GM21576 (cell line): ENCODE results near the gene DYRK4.
A peak's percentile ranks its signal among the peaks of the same experiment; 100 is the strongest.

Experiments used
- ATAC-seq: cut with Tn5 transposase; IDR thresholded peaks from one replicate; pipeline ENCODE4 v1.9.1; 2021; ENCODE audit warnings: mild to moderate bottlenecking, moderate library complexity; ENCODE audit not compliant: unreplicated experiment

Gene DYRK4

DNA sequence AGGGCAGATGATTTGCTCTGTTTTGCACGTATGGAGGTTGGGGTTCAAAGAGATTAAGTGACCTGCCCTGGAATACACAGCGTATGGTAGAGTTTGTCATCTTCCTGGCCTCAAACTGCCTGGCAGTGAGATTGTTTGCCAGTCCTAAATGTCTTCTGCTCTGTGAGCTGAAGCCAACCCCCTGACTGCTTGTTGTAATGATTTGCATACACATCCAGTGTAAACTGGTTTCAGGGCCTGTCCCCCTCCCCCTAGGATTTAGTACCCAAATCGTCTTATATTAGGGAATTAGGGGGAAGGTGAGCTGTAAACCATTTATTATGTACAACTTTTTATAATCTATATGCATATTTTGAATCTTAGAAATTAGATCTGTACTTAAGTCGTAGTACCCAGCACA is 48.5 kb downstream of the DYRK4 start:
- ATAC-seq: no peak

DNA sequence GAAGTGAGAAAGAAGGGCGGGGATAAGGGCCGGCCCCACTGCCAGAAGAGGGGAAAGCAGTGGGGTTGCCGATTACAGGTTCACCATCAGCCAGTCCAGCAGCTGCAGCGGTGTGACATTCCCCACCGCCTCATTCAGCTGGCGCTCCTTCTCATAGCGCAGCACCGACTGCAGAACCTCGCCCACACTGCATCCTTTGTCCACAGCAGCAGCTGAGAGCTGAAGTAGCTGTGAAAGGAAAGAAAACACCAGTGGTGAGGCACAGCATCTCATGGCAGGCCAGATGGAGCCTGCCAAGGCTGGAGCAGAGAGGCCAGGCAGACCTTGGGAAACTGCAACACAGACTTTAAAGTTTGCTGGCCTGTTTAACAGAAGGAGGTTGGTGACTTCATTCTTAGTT is 53.7 kb downstream of the DYRK4 start:
- no peak for ATAC-seq

DNA sequence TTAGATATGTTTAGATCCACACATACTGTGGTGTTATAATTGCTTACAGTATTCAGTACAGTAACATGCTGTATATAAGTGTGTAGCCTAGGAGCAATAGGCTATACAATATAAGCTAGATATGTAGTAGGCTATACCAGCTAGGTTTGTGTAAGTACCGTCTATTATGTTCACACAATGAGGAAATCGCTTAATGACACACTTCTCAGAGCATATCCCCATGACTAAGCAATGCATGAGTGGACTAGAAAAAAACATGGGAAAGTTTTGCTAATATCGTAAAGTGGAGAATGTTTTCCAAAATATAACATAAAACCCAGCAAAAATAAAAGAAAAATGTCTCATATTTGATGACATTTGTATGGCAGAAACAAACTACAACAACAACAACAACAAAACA is 59.5 kb downstream of the DYRK4 start:
- ATAC-seq: no peak

DNA sequence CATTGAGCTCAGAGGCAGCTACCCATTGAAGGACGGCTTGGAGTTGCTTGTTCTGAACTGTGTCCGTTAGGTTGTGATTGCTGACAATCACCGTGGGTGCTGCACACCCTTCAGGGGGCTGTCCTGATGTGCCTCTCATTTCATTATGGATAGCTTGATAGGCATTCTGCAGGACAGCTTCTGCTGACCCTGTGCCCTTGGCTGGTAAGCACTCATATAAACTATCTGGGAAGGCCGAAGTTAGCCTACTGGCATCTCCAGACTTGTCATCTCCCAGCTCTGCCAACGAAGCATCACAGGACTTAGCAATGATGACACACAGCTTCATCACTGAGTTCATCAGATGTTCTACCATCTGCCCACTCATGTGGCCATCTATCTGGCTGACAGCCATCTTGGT is 64.5 kb downstream of the DYRK4 start:
- no peak for ATAC-seq

DNA sequence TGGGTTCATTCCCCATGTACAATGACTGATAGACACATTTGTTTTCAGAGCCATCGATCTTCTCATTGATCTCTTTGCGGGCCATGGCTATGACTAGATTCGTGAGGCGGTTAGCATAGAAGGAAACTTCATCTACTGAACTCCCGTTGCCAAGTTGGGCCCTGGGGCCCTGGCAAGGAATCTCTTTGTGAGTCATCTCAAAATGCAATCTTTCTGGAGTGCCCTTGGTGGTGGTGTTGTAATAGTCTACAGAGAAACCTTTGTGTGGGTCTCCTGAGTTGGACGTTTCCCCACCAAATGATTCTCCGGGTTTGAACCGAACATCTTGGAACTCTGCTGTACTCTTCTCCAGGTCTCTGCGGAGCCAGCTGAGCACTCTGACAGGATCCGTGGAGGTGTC is 66.4 kb downstream of the DYRK4 start:
- no peak for ATAC-seq

DNA sequence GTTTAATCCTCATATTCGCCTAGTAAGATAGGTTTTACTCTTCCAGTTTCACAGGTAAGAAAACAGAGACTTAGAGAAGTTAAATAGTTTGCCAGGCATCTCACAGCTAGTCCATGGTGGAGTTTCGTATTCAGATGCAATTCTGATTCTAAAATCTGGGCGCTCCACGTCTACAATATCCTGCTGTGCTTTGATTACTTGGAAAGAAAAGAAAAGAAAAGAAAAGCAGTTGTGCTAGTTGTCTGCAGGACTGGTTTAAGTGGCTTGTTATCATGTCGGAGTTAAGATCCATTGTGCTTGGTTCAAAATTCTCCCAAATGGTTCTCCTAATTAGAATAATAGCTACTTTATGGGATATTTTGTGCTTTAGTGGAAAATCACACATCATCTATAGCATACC is 68.3 kb downstream of the DYRK4 start:
- ATAC-seq: no peak

DNA sequence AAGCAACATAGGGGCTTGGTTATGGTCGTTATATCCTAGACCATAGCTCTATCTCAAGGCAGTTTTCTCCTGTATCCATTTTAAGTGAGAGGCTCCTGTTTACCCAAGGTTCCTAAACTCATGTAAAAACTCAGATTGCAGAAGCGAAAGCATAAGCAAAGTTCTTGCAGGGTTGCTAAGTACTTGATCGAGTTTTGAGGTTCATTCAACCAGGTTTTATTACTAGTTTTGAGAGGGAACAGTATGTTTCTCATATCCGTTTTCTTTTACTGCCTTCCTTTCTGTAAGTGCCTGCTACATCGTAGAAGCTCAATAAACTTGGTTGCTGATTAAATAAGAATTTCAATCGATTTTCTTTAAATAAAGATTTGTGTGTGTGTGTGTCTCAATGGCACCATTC is 81.7 kb downstream of the DYRK4 start:
- peak; percentile 62 for ATAC-seq

DNA sequence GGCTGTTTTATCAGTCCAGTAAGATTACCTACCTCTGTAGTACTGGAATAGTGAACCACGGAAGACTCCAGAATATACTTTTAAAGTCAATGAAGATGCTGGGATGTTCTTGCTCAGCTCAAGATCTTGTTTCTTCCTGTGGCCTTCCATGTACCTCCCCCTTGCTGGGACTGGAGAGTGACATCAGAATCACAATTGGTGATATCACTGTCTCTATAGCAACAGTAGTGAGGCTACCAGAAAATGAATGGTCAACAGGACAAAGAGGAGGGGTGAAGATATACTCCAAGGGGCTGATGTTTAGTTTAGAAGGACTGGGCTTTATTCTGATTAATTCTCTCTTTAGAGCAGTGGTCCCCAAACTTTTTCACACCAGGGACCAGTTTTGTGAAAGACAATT is 83.0 kb downstream of the DYRK4 start:
- no peak for ATAC-seq

DNA sequence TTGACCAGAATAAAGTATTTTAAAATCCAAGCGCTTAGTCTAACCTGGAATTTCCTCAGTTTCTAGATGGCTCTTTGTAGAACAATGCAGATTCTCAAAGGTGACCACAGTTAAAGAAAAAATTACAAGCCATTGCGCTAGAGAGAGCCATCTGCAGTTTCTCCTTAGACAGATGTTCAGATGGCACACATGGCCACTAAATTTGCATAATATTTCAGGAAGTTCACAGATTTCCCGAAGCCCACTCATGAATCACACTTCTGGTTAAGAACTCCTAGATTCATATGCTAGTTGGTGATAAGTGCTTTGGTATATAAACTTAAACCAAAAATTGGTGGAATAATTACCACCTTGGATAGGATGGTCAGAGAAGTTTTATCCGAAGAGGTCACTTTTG is 86.1 kb downstream of the DYRK4 start:
- ATAC-seq: peak; percentile 28

DNA sequence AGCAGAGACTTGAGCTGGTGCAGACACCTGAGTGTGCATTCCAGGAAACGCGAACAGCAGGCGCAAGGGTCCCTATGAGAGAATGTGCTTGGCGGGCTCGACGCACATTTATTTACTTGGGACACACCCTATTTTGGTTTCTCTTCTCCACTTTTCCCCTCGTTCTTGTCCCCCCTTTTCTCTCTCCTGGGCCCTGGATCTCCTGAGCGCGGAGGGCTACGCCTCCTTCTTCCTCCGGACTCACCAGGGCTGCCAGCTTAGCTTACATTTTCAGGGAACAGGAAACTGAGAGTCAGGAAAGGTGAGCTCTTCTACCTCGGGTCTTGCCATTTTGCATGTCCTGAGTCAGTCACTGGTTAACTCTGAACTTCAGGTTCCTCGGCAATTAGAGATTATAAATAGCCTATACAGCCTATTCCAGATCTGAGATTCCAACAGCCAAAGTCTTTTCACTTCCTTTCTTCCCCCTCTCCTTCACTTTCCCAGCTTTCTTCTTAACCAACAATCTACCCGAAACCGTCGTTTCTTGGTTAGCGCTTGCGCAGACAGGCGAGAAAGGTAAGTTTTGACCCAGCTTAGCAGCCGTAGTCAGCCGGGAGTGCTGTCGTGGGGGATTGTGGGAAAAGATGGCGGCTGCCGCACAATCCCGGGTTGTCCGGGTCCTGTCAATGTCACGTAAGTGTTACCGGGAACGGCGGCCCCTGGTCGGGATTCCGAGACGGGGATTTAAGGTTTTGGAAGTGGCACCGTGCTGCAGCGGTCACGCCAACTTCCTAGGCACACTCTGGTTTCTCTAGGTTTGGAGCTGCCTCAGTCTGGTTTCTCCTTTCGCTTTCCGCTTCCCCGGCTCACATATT is 86.7 kb downstream of the DYRK4 start, which contains the start of the genes AKAP3 and NDUFA9:
AKAP3 (minus strand) TSS at position 551 of the 857 bp plus-strand sequence. CDS start 10,855 bp downstream, outside the sequence.
NDUFA9 (plus strand) TSS at position 614 of the 857 bp plus-strand sequence; CDS start at position 627, 13 bp downstream.
- peak; percentile 82 for ATAC-seq

DNA sequence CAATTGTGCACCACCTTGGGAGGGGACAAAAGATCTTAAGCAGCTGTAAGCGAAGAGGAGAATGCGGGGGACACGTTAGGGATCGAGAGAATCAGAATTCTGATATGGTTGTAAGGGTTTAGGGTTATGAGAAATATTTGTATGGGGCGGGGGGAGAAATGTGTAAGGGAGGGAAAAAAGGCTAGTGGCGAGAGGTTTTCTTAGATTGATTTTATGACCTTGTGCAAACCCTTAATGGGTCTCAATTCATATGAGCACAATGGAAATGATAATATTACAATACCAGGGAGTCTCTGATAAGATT is 87.3 kb downstream of the DYRK4 start:
- ATAC-seq: no peak

DNA sequence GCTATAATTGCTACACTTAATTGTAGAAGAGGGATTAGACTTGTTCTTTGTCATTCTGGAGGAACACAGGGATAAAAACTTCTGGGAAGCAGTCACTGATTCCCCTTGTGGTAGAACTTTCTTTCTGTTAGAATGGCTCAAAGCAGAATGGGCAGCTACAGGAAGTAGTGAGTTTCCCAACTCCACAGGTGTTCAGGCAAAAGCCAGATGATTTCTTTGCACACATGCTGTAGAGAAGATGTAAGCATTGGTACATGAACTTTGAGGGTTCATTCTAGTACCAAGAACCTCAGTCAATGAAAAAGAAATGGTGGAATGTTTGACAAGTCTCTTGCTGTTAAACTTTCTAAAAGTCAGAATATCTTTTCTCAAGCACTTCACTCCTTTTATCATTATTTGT is 91.2 kb downstream of the DYRK4 start:
- ATAC-seq: no peak

DNA sequence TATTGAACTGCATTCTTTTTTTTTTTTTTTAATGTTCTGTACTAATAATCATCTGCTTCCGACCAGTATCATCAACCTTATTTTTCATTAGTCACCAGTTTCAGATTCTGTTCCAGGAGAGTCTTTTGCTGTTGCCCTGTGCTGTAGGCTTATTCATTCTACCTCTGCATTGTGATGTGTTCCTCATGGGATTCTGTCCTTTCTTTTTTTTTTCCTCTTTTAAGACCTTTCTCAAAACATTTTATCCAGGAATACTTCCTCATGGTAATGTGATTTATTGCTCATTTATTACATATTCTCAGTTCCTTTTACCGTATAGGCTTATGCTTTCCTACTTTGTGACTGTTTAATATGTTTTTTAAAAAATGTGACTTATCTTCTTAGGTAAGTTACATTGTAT is 91.7 kb downstream of the DYRK4 start:
- ATAC-seq: no peak
